Neutrophil (primary cell): ENCODE data around the gene KCTD16.

Experiments used
- H3K27ac ChIP-seq: fragments of 200-600 bp; sonication (generic); 2 replicates; pipeline ENCODE4 v1.5.1; 2016; ENCODE audit warnings: mild to moderate bottlenecking, moderate library complexity
- H3K27me3 ChIP-seq: fragments of 200-600 bp; sonication (generic); 2 replicates; pipeline ENCODE4 v1.6.0; 2016; ENCODE audit warnings: mild to moderate bottlenecking
- H3K36me3 ChIP-seq: fragments of 200-600 bp; sonication (generic); 2 replicates; pipeline ENCODE4 v1.5.1; 2017
- H3K4me1 ChIP-seq, 2 experiments: fragments of 200-600 bp in 1 of 2; sonication (generic) in 1 of 2; 1 replicate in 1 of 2; 2 replicates in 1 of 2; pipeline versions ENCODE4 v1.5.1 to v1.6.1; 2013 to 2016; ENCODE audit warnings: low read depth in 1 of 2, low read length in 1 of 2, mild to moderate bottlenecking in 1 of 2, moderate library complexity in 1 of 2; ENCODE audit not compliant: control insufficient read depth in 1 of 2, insufficient read depth in 1 of 2
- H3K4me3 ChIP-seq, 2 experiments: fragments of 200-600 bp in 1 of 2; sonication (generic) in 1 of 2; 1 replicate in 1 of 2; 2 replicates in 1 of 2; pipeline ENCODE4 v1.5.1; 2013 to 2016; ENCODE audit warnings: low read depth in 1 of 2, low read length in 1 of 2, mild to moderate bottlenecking in 1 of 2, moderate library complexity in 1 of 2
- H3K9me3 ChIP-seq: fragments of 200-600 bp; sonication (generic); 2 replicates; pipeline ENCODE4 v1.5.1; 2016
- CTCF ChIP-seq: fragments of 200-600 bp; sonication (generic); IDR thresholded peaks from 2 replicates; pipeline ENCODE4 v1.5.1; 2016; ENCODE audit warnings: antibody characterized with exemption

The KCTD16 gene

GRCh38 chr5:144484124-144484897, 313.6 kb downstream of the KCTD16 start:
- Histone ChIP-seq H3K27ac (no peak overlapping the region), H3K4me3 (no peak overlapping the region), H3K4me1 (no peaks in the 10 kb centered on the region), H3K36me3 (no peaks in the 10 kb centered on the region), H3K27me3 (no peaks in the 10 kb centered on the region), H3K9me3 (no peaks in the 10 kb centered on the region)
- no peak for TF ChIP-seq CTCF

- TF ChIP-seq CTCF, result no peak
- Histone ChIP-seq H3K36me3 (no peaks in the 10 kb centered on the region), H3K4me1 (no peaks in the 10 kb centered on the region), H3K27me3 (no peaks in the 10 kb centered on the region), H3K4me3 (no peak overlapping the region), H3K27ac (no peak overlapping the region), H3K9me3 (no peaks in the 10 kb centered on the region)
Observed at GRCh38 chr5:144485540-144485939, 314.9 kb downstream of the KCTD16 start.

- H3K9me3 ChIP-seq, result no peaks in the 10 kb centered on the region
- no peaks in the 10 kb centered on the region for H3K27me3 ChIP-seq
- TF ChIP-seq CTCF, result no peak
- H3K27ac ChIP-seq, result no peak overlapping the region
- no peaks in the 10 kb centered on the region for H3K4me1 ChIP-seq
- no peaks in the 10 kb centered on the region for H3K36me3 ChIP-seq
- H3K4me3 ChIP-seq, result no peak overlapping the region
Observed at GRCh38 chr5:144487207-144487606, 316.5 kb downstream of the KCTD16 start.

- no peaks in the 10 kb centered on the region for H3K9me3 ChIP-seq
- no peak for TF ChIP-seq CTCF
- H3K27me3 ChIP-seq, result no peaks in the 10 kb centered on the region
- no peak overlapping the region for H3K4me3 ChIP-seq
- no peaks in the 10 kb centered on the region for H3K36me3 ChIP-seq
- H3K27ac ChIP-seq, result no peak overlapping the region
- no peaks in the 10 kb centered on the region for H3K4me1 ChIP-seq
Observed at GRCh38 chr5:144487761-144488160, 317.1 kb downstream of the KCTD16 start.

- H3K4me1 ChIP-seq, result no peaks in the 10 kb centered on the region
- H3K36me3 ChIP-seq, result no peaks in the 10 kb centered on the region
- H3K27ac ChIP-seq, result no peak overlapping the region
- no peaks in the 10 kb centered on the region for H3K27me3 ChIP-seq
- TF ChIP-seq CTCF, result no peak
- no peak overlapping the region for H3K4me3 ChIP-seq
- no peaks in the 10 kb centered on the region for H3K9me3 ChIP-seq
Observed at GRCh38 chr5:144503123-144503522, 332.4 kb downstream of the KCTD16 start.
